Type B pancreatic cell (in vitro differentiated cells): ENCODE results near the gene DLX4. TPM values are rescaled to one million over a fixed set of nuclear protein-coding genes. Genes with fewer than 3 reads are reported as not detected.

Experiments
- DNase-seq: peaks from one replicate; pipeline ENCODE4 v3.0.0; 2021; ENCODE audit warnings: mixed read lengths; ENCODE audit not compliant: unreplicated experiment; ENCODE audit errors: extremely low spot score
- H3K27ac Mint-ChIP-seq: 2 replicates; pipeline ENCODE4 v1.8.0; 2021; ENCODE audit warnings: mild to moderate bottlenecking, mixed read lengths
- H3K27me3 Mint-ChIP-seq: 2 replicates; pipeline ENCODE4 v1.8.0; 2021; ENCODE audit warnings: mixed read lengths
- H3K36me3 Mint-ChIP-seq: 2 replicates; pipeline ENCODE4 v1.8.0; 2021; ENCODE audit warnings: mixed read lengths
- H3K4me1 Mint-ChIP-seq: one replicate; pipeline ENCODE4 v1.8.0; 2021; ENCODE audit warnings: mixed read lengths; ENCODE audit not compliant: unreplicated experiment
- H3K4me3 Mint-ChIP-seq: 2 replicates; pipeline ENCODE4 v1.8.0; 2021; ENCODE audit warnings: mild to moderate bottlenecking, mixed read lengths
- H3K9me3 Mint-ChIP-seq: 2 replicates; pipeline ENCODE4 v1.8.0; 2021; ENCODE audit warnings: mixed read lengths
- CTCF ChIP-seq: fragments of 200-600 bp; sonication (generic); conservative IDR thresholded peaks from 2 replicates; pipeline ENCODE4 v1.5.0; 2021; ENCODE audit warnings: antibody characterized with exemption, mild to moderate bottlenecking
- total RNA-seq: library from RNA; stranded (reverse); gene quantifications from 2 replicates; pipeline ENCODE4 v1.2.1, GENCODE V29; 2021; ENCODE audit warnings: low replicate concordance

DLX4 gene
- total RNA-seq, 1 donor from 2014 or later, result 10.4 TPM

- peaks cover 80% of the 10 kb centered on the region for H3K27me3 Mint-ChIP-seq
- H3K4me3 Mint-ChIP-seq, result peak overlapping the region; percentile 65
- no peak for DNase-seq
- H3K36me3 Mint-ChIP-seq, result no peaks in the 10 kb centered on the region
- H3K4me1 Mint-ChIP-seq, result peaks cover 25% of the 10 kb centered on the region
- TF ChIP-seq CTCF, result no peak
- H3K27ac Mint-ChIP-seq, result no peak overlapping the region
- H3K9me3 Mint-ChIP-seq, result no peaks in the 10 kb centered on the region
Observed at GRCh38 chr17:49997301-49997650, 28.3 kb downstream of the DLX4 start.

GRCh38 chr17:49997773-49998703 lies 29.0 kb downstream of the DLX4 start:
- Mint-ChIP-seq H3K4me3 (peak overlapping the region; percentile 47), H3K27me3 (peaks cover 80% of the 10 kb centered on the region), H3K27ac (peak overlapping the region; percentile 55), H3K4me1 (peaks cover 25% of the 10 kb centered on the region), H3K36me3 (no peaks in the 10 kb centered on the region), H3K9me3 (no peaks in the 10 kb centered on the region)
- peak; percentile 97 for TF ChIP-seq CTCF
- peak; percentile 85 for DNase-seq

GRCh38 chr17:49998836-49999511 lies 30.0 kb downstream of the DLX4 start:
- Mint-ChIP-seq H3K27me3 (peaks cover 81% of the 10 kb centered on the region), H3K27ac (peak overlapping the region; percentile 55), H3K36me3 (no peaks in the 10 kb centered on the region), H3K4me1 (peaks cover 24% of the 10 kb centered on the region), H3K4me3 (peak overlapping the region; percentile 45), H3K9me3 (no peaks in the 10 kb centered on the region)
- no peak for DNase-seq
- TF ChIP-seq CTCF, result no peak

- Mint-ChIP-seq H3K27ac (no peak overlapping the region), H3K36me3 (no peaks in the 10 kb centered on the region), H3K9me3 (peaks cover 3% of the 10 kb centered on the region), H3K27me3 (peaks cover 61% of the 10 kb centered on the region), H3K4me1 (no peaks in the 10 kb centered on the region), H3K4me3 (no peak overlapping the region)
- TF ChIP-seq CTCF, result no peak
- no peak for DNase-seq
Observed at GRCh38 chr17:50003911-50004310, 34.9 kb downstream of the DLX4 start.

GRCh38 chr17:50009282-50009681 lies 40.3 kb downstream of the DLX4 start:
- Mint-ChIP-seq H3K36me3 (no peaks in the 10 kb centered on the region), H3K4me3 (no peak overlapping the region), H3K27ac (no peak overlapping the region), H3K9me3 (peaks cover 11% of the 10 kb centered on the region), H3K4me1 (no peaks in the 10 kb centered on the region), H3K27me3 (peaks cover 51% of the 10 kb centered on the region)
- no peak for TF ChIP-seq CTCF
- no peak for DNase-seq
